Measurements from ENCODE around the gene TIRAP. TPM values are rescaled to one million over a fixed set of nuclear protein-coding genes. Genes with fewer than 3 reads are reported as not detected.
A peak's percentile ranks its signal among the peaks of the same experiment; 100 is the strongest.

The TIRAP gene
- polyA plus RNA-seq, 1 of the 3 experiments (the other 2 are of a cell fraction), result 5.5 TPM

GRCh38 chr11:126267650-126268049 is 15.2 kb upstream of the TIRAP start:
- Histone ChIP-seq H3K9ac (peak overlapping the region; percentile 89), H3K4me1 (ENCODE audit: control insufficient read depth in 1 of 2, insufficient read depth in 2 of 2, low read depth in 1 of 2, low read length in 1 of 2) (peaks cover 9 to 12% of the 10 kb centered on the region in 2 experiments), H3K27me3 (ENCODE audit: insufficient read depth) (no peaks in the 10 kb centered on the region), H3F3A (replicated peaks; ENCODE audit: insufficient read depth) (peaks cover 4% of the 10 kb centered on the region), H3K4me2 (peak overlapping the region; percentile 99), H4K20me1 (ENCODE audit: insufficient read depth) (no peaks in the 10 kb centered on the region), H3K9me2 (no peaks in the 10 kb centered on the region), H3K27ac (ENCODE audit: low read depth in 2 of 2, low read length in 1 of 2) (peak overlapping the region; percentile 87 to 95; a peak in 3 of 4 replicates), H3K79me2 (ENCODE audit: insufficient read depth) (peaks cover 46% of the 10 kb centered on the region), H2AFZ (ENCODE audit: low read depth) (no peak overlapping the region; the same call in 1 of the 2 replicates), H3K9me3 (no peaks in the 10 kb centered on the region), H3K36me3 (replicated peaks in 1 of 2; ENCODE audit: control insufficient read depth in 1 of 2, insufficient read depth in 2 of 2, low read length in 1 of 2) (peaks cover 50 to 53% of the 10 kb centered on the region in 2 experiments), H3K4me3 (ENCODE audit: low read depth in 2 of 2, low read length in 1 of 2) (peak overlapping the region; percentile 72 to 94)
- ChIA-PET POLR2A (interaction anchor here (0.6 to 2.7 kb wide), 2 partner anchors 14 to 52 kb away, joined by 3 to 12 read pairs; partner anchors contain the start of gene TIRAP), CTCF (interaction anchor here (0.8 kb wide), 1 partner anchor 213 kb away, joined by 3 read pairs; no protein-coding TSS in a partner anchor)
- WGBS (ENCODE audit: low lambda C conversion rate), result 67% methylated on average over 6 of the region's 6 CpGs
- DNase-seq, result no peak
- TF ChIP-seq RAD21 (IDR thresholded peaks at IDR 0.05; ENCODE audit: low read length), result no peak
- peak; percentile 17; the same call in 1 of the 2 replicates for TF ChIP-seq POLR2AphosphoS5 (IDR thresholded peaks at IDR 0.05; ENCODE audit: low read depth, low read length)

- CTCF ChIA-PET, result no interaction called here
- no peaks in the 10 kb centered on the region for H3K9me2 ChIP-seq
- TF ChIP-seq MAX (IDR thresholded peaks at IDR 0.05; ENCODE audit: low read depth) (no peak), FOXM1 (IDR thresholded peaks at IDR 0.05; ENCODE audit: low read depth) (no peak), GATA2 (CRISPR knock-in tag; IDR thresholded peaks at IDR 0.05) (no peak), RFX5 (IDR thresholded peaks at IDR 0.05; ENCODE audit: low read length) (no peak), EZH2phosphoT487 (IDR thresholded peaks at IDR 0.05; ENCODE audit: borderline replicate concordance, low read depth) (no peak), TAF1 (IDR thresholded peaks at IDR 0.05; ENCODE audit: borderline replicate concordance, low read depth, low read length) (no peak), TEAD4 (IDR thresholded peaks at IDR 0.05; ENCODE audit: borderline replicate concordance, insufficient read depth) (no peak), EP300 (IDR thresholded peaks at IDR 0.05; ENCODE audit: borderline replicate concordance in 1 of 2, low read depth in 1 of 2, low read length in 1 of 2) (no peak), IRF3 (IDR thresholded peaks at IDR 0.05; ENCODE audit: low read depth, low read length) (no peak), NRF1 (IDR thresholded peaks at IDR 0.05; ENCODE audit: low read depth, low read length) (no peak), FOSL2 (IDR thresholded peaks at IDR 0.05; ENCODE audit: borderline replicate concordance, low read depth) (no peak), RCOR1 (IDR thresholded peaks at IDR 0.05; ENCODE audit: low read length) (no peak), NFIC (IDR thresholded peaks at IDR 0.05; ENCODE audit: borderline replicate concordance) (no peak), POLR2AphosphoS5 (IDR thresholded peaks at IDR 0.05; ENCODE audit: low read depth, low read length) (no peak), SMC3 (IDR thresholded peaks at IDR 0.05; ENCODE audit: low read depth, low read length) (no peak), RAD21 (IDR thresholded peaks at IDR 0.05; ENCODE audit: low read length) (no peak), PBX3 (IDR thresholded peaks at IDR 0.05) (no peak), JUND (IDR thresholded peaks at IDR 0.05) (no peak), SIN3A (IDR thresholded peaks at IDR 0.05; ENCODE audit: borderline replicate concordance, low read depth, low read length) (no peak), MEF2A (IDR thresholded peaks at IDR 0.05; ENCODE audit: borderline replicate concordance, low read depth) (no peak)
- peak overlapping the region; percentile 89 for H3K9ac ChIP-seq
- H3F3A ChIP-seq (replicated peaks; ENCODE audit: insufficient read depth), result no peaks in the 10 kb centered on the region
- peak overlapping the region; percentile 77 for H2AFZ ChIP-seq (ENCODE audit: low read depth)
- POLR2A ChIA-PET, result interaction anchor here (1.3 to 2.7 kb wide), 3 partner anchors 14 to 36 kb away, joined by 4 to 12 read pairs (median 6); partner anchors contain the start of genes DCPS and TIRAP
- DNase-seq, result peak; percentile 75
- peak overlapping the region; percentile 87 to 95 for H3K27ac ChIP-seq (ENCODE audit: low read depth in 2 of 2, low read length in 1 of 2)
- H4K20me1 ChIP-seq (ENCODE audit: insufficient read depth), result no peaks in the 10 kb centered on the region
- peaks cover 9 to 12% of the 10 kb centered on the region in 2 experiments for H3K4me1 ChIP-seq (ENCODE audit: control insufficient read depth in 1 of 2, insufficient read depth in 2 of 2, low read depth in 1 of 2, low read length in 1 of 2)
- H3K9me3 ChIP-seq, result no peaks in the 10 kb centered on the region
- H3K79me2 ChIP-seq (ENCODE audit: insufficient read depth), result peaks cover 46% of the 10 kb centered on the region
- peak overlapping the region; percentile 72 to 94 for H3K4me3 ChIP-seq (ENCODE audit: low read depth in 2 of 2, low read length in 1 of 2)
- WGBS (ENCODE audit: low lambda C conversion rate), result 2% methylated on average over 21 of the region's 23 CpGs
- peaks cover 46 to 53% of the 10 kb centered on the region in 2 experiments for H3K36me3 ChIP-seq (replicated peaks in 1 of 2; ENCODE audit: control insufficient read depth in 1 of 2, insufficient read depth in 2 of 2, low read length in 1 of 2)
- H3K27me3 ChIP-seq (ENCODE audit: insufficient read depth), result no peaks in the 10 kb centered on the region
- H3K4me2 ChIP-seq, result peak overlapping the region; percentile 99
These were observed 14.6 kb upstream of the TIRAP start for GRCh38 chr11:126268361-126268707.
